Chondrocyte (in vitro differentiated cells): ENCODE data around the gene CDC42EP3. TPM values are rescaled to one million over a fixed set of nuclear protein-coding genes. Genes with fewer than 3 reads are reported as not detected.

Source experiments
- DNase-seq: peaks from one replicate; pipeline ENCODE4 v3.0.0; 2021; ENCODE audit warnings: mixed read lengths, low spot score
- H3K27ac Mint-ChIP-seq: one replicate; pipeline ENCODE4 v1.8.0; 2021; ENCODE audit warnings: mild to moderate bottlenecking, moderate library complexity, mixed read lengths; ENCODE audit not compliant: unreplicated experiment
- H3K27me3 Mint-ChIP-seq: 2 replicates; pipeline ENCODE4 v1.8.0; 2021; ENCODE audit warnings: low read depth, mixed read lengths
- H3K36me3 Mint-ChIP-seq: 2 replicates; pipeline ENCODE4 v1.8.0; 2021; ENCODE audit warnings: low read depth, mixed read lengths
- H3K4me1 Mint-ChIP-seq: 2 replicates; pipeline ENCODE4 v1.8.0; 2021; ENCODE audit warnings: low read depth, mild to moderate bottlenecking, mixed read lengths
- H3K4me3 Mint-ChIP-seq: one replicate; pipeline ENCODE4 v1.8.0; 2021; ENCODE audit warnings: mild to moderate bottlenecking, moderate library complexity, mixed read lengths; ENCODE audit not compliant: unreplicated experiment
- H3K9me3 Mint-ChIP-seq: 2 replicates; pipeline ENCODE4 v1.8.0; 2021; ENCODE audit warnings: low read depth, mixed read lengths
- CTCF ChIP-seq: fragments of 200-600 bp; sonication (generic); IDR thresholded peaks from 2 replicates; pipeline ENCODE4 v1.5.0; 2021; ENCODE audit warnings: antibody characterized with exemption, mild to moderate bottlenecking, moderate library complexity
- total RNA-seq: library from RNA; stranded (reverse); gene quantifications from 3 replicates; pipeline ENCODE4 v1.2.1, GENCODE V29; 2021

The CDC42EP3 gene
- total RNA-seq, 1 donor from 2014 or later: 91.2 TPM

GRCh38 chr2:37593024-37593423, 78.4 kb downstream of the CDC42EP3 start:
- H3K27me3 Mint-ChIP-seq: no peaks in the 10 kb centered on the region
- no peak for DNase-seq
- H3K9me3 Mint-ChIP-seq: peaks cover 8% of the 10 kb centered on the region
- H3K4me3 Mint-ChIP-seq: no peak overlapping the region
- H3K36me3 Mint-ChIP-seq: peaks cover 5% of the 10 kb centered on the region
- H3K27ac Mint-ChIP-seq: no peak overlapping the region
- no peak for TF ChIP-seq CTCF
- peaks cover 31% of the 10 kb centered on the region for H3K4me1 Mint-ChIP-seq
